Measurements from ENCODE around the gene JAML.

JAML gene

GRCh38 chr11:118163494-118163893 lies 61.3 kb downstream of the JAML start:
- no peak for DNase-seq

GRCh38 chr11:118162846-118163245 lies 62.0 kb downstream of the JAML start:
- no peak for DNase-seq

- no peak for DNase-seq
These were observed 63.0 kb downstream of the JAML start for GRCh38 chr11:118161786-118162185.

- DNase-seq: no peak
These were observed 67.5 kb downstream of the JAML start for GRCh38 chr11:118157186-118157895.

GRCh38 chr11:118156531-118157185 lies 68.2 kb downstream of the JAML start:
- DNase-seq: no peak

- DNase-seq: no peak
These were observed 68.9 kb downstream of the JAML start for GRCh38 chr11:118155776-118156530.

GRCh38 chr11:118154641-118155040 lies 70.2 kb downstream of the JAML start:
- DNase-seq: no peak

- no peak for DNase-seq
These were observed 70.8 kb downstream of the JAML start for GRCh38 chr11:118153976-118154375.

- DNase-seq: no peak
These were observed 71.3 kb downstream of the JAML start for GRCh38 chr11:118153516-118153915.

- DNase-seq: no peak
These were observed 72.0 kb downstream of the JAML start, which contains the start of gene SCN4B for GRCh38 chr11:118152552-118153471. Gene SCN4B, minus strand, starts transcription at chr11:118152823. Its CDS starts 150 bp downstream, at chr11:118152673.

GRCh38 chr11:118152020-118152551 lies 72.7 kb downstream of the JAML start:
- DNase-seq: no peak

- no peak for DNase-seq
These were observed 73.4 kb downstream of the JAML start for GRCh38 chr11:118151431-118151830.

- no peak for DNase-seq
These were observed 75.3 kb downstream of the JAML start for GRCh38 chr11:118149493-118149892.

- DNase-seq: no peak
These were observed 76.0 kb downstream of the JAML start for GRCh38 chr11:118148856-118149255.

GRCh38 chr11:118148240-118148639 lies 76.6 kb downstream of the JAML start:
- DNase-seq: no peak

GRCh38 chr11:118147502-118147901 lies 77.3 kb downstream of the JAML start:
- DNase-seq: no peak

GRCh38 chr11:118146554-118146953 lies 78.3 kb downstream of the JAML start:
- DNase-seq: no peak

- peak; percentile 81 for DNase-seq
These were observed 79.3 kb downstream of the JAML start for GRCh38 chr11:118145285-118146227.

- no peak for DNase-seq
These were observed 80.2 kb downstream of the JAML start for GRCh38 chr11:118144301-118145268.
